Sigmoid colon (tissue), 4 donors: ENCODE measurements around the gene ZAR1L.

ENCODE experiments used
- EP300 ChIP-seq, 4 donors: sonication (generic); formaldehyde crosslinking; IDR thresholded peaks; one replicate each; pipeline ENCODE4 v1.6.1; 2017; ENCODE audit warnings: antibody characterized with exemption in 4 of 4
- POLR2A ChIP-seq, 2 donors: fragments of 450-650 bp; IDR thresholded peaks; one replicate each; pipeline ENCODE4 v1.6.1; 2016; ENCODE audit warnings: antibody characterized with exemption in 2 of 2, mild to moderate bottlenecking in 2 of 2, moderate library complexity in 2 of 2
- POLR2AphosphoS5 ChIP-seq, 4 donors: sonication (generic); formaldehyde crosslinking; IDR thresholded peaks; one replicate each; pipeline ENCODE4 v1.6.1; 2017; ENCODE audit warnings: antibody characterized with exemption in 4 of 4
- TF ChIP-seq, protein P1 (sequence below), 4 experiments: fragments of 450-650 bp in 3 of 4; fragments of 200-600 bp in 1 of 4; IDR thresholded peaks; one replicate each; pipeline ENCODE4 v1.5.1; 2016 to 2019; ENCODE audit warnings: antibody characterized with exemption in 4 of 4, mild to moderate bottlenecking in 3 of 4, moderate library complexity in 2 of 4

DNA sequence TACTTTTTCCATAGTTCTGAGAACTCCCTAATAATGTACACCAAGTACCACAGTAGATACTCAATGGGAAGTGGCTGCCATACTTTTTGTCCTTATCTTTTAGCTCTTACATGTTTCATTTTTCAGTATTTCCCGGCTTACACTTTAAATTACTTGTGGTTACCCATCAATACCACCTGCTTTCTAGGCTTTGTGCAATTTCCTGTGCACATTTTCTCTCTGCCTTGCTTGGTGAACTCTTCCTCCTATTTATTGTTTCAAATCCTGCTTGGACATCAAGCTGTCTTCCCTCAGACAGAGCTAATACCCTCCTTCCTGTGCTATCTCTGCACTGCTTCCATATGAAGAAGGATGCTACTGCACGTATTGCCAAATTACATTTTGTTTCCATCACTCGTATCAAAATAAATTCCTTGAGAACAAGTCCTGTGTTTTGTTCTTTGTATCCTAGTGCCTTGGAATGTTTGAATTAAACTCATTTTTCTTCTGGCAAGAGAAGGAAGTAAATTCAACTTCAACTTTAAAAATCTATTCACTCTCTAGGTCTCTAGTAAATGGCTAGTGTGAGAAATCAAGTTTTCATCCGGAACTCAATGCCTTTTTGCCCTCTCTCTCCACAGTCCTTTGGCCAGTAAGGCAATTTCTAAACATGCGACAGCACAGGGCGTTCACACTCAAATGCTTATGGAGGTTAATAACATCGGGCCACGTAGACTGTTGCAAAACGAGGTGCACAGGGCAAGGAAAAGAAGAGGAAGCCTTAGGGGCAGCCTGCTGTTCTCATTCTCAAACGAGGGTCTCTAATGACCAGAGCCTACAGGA is 5.6 kb downstream of the ZAR1L start:
- TF ChIP-seq, protein P1, sequence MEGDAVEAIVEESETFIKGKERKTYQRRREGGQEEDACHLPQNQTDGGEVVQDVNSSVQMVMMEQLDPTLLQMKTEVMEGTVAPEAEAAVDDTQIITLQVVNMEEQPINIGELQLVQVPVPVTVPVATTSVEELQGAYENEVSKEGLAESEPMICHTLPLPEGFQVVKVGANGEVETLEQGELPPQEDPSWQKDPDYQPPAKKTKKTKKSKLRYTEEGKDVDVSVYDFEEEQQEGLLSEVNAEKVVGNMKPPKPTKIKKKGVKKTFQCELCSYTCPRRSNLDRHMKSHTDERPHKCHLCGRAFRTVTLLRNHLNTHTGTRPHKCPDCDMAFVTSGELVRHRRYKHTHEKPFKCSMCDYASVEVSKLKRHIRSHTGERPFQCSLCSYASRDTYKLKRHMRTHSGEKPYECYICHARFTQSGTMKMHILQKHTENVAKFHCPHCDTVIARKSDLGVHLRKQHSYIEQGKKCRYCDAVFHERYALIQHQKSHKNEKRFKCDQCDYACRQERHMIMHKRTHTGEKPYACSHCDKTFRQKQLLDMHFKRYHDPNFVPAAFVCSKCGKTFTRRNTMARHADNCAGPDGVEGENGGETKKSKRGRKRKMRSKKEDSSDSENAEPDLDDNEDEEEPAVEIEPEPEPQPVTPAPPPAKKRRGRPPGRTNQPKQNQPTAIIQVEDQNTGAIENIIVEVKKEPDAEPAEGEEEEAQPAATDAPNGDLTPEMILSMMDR (IDR thresholded peaks at IDR 0.05): no peak
- TF ChIP-seq POLR2A (IDR thresholded peaks at IDR 0.05): no peak
- TF ChIP-seq POLR2AphosphoS5 (IDR thresholded peaks at IDR 0.05): no peak
- TF ChIP-seq EP300 (IDR thresholded peaks at IDR 0.05): no peak
